B cell (primary cell): Measurements from ENCODE around the gene TRIM56.
"Not testable (repeated sequence)": the region's sequence is repeated elsewhere in the genome, so short reads cannot be mapped to it uniquely, and the experiment has no call there.

ENCODE experiments used
- EZH2 ChIP-seq: IDR thresholded peaks from 2 replicates; pipeline ENCODE4 v1.6.1; 2012; ENCODE audit warnings: borderline replicate concordance, low read depth, mild to moderate bottlenecking, moderate library complexity, low read length; ENCODE audit not compliant: insufficient read depth, poor library complexity, severe bottlenecking
- TF ChIP-seq, protein P1 (sequence below): fragments of 200-600 bp; IDR thresholded peaks from one replicate; pipeline ENCODE4 v1.8.0; 2022; ENCODE audit warnings: antibody characterized with exemption, mild to moderate bottlenecking

DNA sequence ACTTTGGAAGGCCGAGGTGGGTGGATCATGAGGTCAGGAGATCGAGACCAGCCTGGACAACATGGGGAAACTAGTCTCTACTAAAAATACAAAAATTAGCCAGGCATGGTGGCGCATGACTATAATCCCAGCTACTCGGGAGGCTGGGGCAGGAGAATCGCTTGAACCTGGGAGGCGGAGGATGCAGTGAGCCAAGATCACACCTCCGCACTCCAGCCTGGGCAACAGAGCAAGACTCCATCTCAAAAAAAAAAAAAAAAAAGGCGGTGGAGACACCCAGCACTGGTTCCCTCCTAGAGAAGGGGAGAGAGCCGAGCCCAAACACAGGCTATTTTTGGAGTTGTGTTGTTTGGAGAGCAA is 36.3 kb downstream of the TRIM56 start:
- TF ChIP-seq, protein P1, sequence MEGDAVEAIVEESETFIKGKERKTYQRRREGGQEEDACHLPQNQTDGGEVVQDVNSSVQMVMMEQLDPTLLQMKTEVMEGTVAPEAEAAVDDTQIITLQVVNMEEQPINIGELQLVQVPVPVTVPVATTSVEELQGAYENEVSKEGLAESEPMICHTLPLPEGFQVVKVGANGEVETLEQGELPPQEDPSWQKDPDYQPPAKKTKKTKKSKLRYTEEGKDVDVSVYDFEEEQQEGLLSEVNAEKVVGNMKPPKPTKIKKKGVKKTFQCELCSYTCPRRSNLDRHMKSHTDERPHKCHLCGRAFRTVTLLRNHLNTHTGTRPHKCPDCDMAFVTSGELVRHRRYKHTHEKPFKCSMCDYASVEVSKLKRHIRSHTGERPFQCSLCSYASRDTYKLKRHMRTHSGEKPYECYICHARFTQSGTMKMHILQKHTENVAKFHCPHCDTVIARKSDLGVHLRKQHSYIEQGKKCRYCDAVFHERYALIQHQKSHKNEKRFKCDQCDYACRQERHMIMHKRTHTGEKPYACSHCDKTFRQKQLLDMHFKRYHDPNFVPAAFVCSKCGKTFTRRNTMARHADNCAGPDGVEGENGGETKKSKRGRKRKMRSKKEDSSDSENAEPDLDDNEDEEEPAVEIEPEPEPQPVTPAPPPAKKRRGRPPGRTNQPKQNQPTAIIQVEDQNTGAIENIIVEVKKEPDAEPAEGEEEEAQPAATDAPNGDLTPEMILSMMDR = not testable (repeated sequence)
- not testable (repeated sequence) for TF ChIP-seq EZH2
